HUES64 (cell line): Measurements from ENCODE around the gene GAD1. TPM values are rescaled to one million over a fixed set of nuclear protein-coding genes. Genes with fewer than 3 reads are reported as not detected.

ENCODE experiments used
- H3K27ac ChIP-seq: 2 replicates; pipeline ENCODE4 v1.7.0; 2013; ENCODE audit warnings: low read depth, low read length, inconsistent platforms
- H3K27me3 ChIP-seq: 2 replicates; pipeline ENCODE4 v1.6.1; 2013; ENCODE audit warnings: mild to moderate bottlenecking, low read length; ENCODE audit not compliant: insufficient read depth
- H3K36me3 ChIP-seq: 2 replicates; pipeline ENCODE4 v1.6.1; 2013; ENCODE audit warnings: mild to moderate bottlenecking, low read length; ENCODE audit not compliant: insufficient read depth
- H3K4me1 ChIP-seq: 2 replicates; pipeline ENCODE4 v1.6.1; 2013; ENCODE audit warnings: mild to moderate bottlenecking, low read length, moderate library complexity; ENCODE audit not compliant: insufficient read depth
- H3K4me3 ChIP-seq: 2 replicates; pipeline ENCODE4 v1.5.1; 2013; ENCODE audit warnings: mild to moderate bottlenecking, low read length, moderate library complexity
- H3K9ac ChIP-seq: 2 replicates; pipeline ENCODE4 v1.6.1; 2013; ENCODE audit warnings: mild to moderate bottlenecking, low read depth, low read length
- H3K9me3 ChIP-seq: 2 replicates; pipeline ENCODE4 v1.6.1; 2013; ENCODE audit warnings: low read depth, low read length; ENCODE audit not compliant: insufficient read depth
- WGBS: fragments of 150-250, 120-280 bp; methylation state at CpG from one replicate; pipeline ENCODE4 v1.1.7; 2013; ENCODE audit warnings: missing lambda C conversion rate; 5-methylcytosine and 5-hydroxymethylcytosine counted together
- polyA plus RNA-seq, 2 experiments: library from polyadenylated mRNA; stranded (reverse); fragments of 50-300 nt; gene quantifications; one replicate each; pipeline ENCODE4 v1.2.3, GENCODE V29; 2013

Gene GAD1
- polyA plus RNA-seq (2013, experiment 1 of 2), result 16.4 TPM
- polyA plus RNA-seq (2013, experiment 2 of 2), result 18.3 TPM

GRCh38 chr2:170816504-170817092 is at the start of gene GAD1:
TSS of gene GAD1 (plus strand) at chr2:170816887. CDS start at chr2:170818592, 1,705 bp downstream.
- H3K9ac ChIP-seq, result peak within 1 kb of the TSS; percentile 66; the same call in 1 of the 2 replicates
- H3K27me3 ChIP-seq, result peaks cover 88% of the 10 kb centered on the region
- H3K36me3 ChIP-seq, result no peaks in the 10 kb centered on the region
- H3K9me3 ChIP-seq, result no peaks in the 10 kb centered on the region
- H3K4me3 ChIP-seq, result peak within 1 kb of the TSS; percentile 72
- under 1% methylated on average over 48 of the region's 49 CpGs for WGBS
- no peak within 1 kb of the TSS for H3K27ac ChIP-seq
- peaks cover 45% of the 10 kb centered on the region for H3K4me1 ChIP-seq

- peak within 1 kb of the TSS; percentile 99 for H3K27ac ChIP-seq
- no peaks in the 10 kb centered on the region for H3K36me3 ChIP-seq
- H3K9me3 ChIP-seq, result no peaks in the 10 kb centered on the region
- H3K9ac ChIP-seq, result peak within 1 kb of the TSS; percentile 79
- H3K4me3 ChIP-seq, result peak within 1 kb of the TSS; percentile 91
- peaks cover 42% of the 10 kb centered on the region for H3K4me1 ChIP-seq
- peaks cover 3% of the 10 kb centered on the region; the same call in 1 of the 2 replicates for H3K27me3 ChIP-seq
- 16% methylated on average over 13 of the region's 13 CpGs for WGBS
These were observed 46.6 kb upstream of the GAD1 start, which contains the start of gene ERICH2 for GRCh38 chr2:170770008-170770605. TSS of gene ERICH2 (plus strand) at chr2:170770378. CDS start at chr2:170770682, 304 bp downstream.

- WGBS, result under 1% methylated on average over 59 of the region's 82 CpGs
- Histone ChIP-seq H3K4me3 (peak overlapping the region; percentile 91), H3K9me3 (no peaks in the 10 kb centered on the region), H3K27me3 (peaks cover 3% of the 10 kb centered on the region; the same call in 1 of the 2 replicates), H3K4me1 (peaks cover 36% of the 10 kb centered on the region), H3K9ac (peak overlapping the region; percentile 79), H3K27ac (peak overlapping the region; percentile 99), H3K36me3 (no peaks in the 10 kb centered on the region)
These were observed 45.9 kb upstream of the GAD1 start for GRCh38 chr2:170770606-170771420.

GRCh38 chr2:170771421-170771937 is 45.2 kb upstream of the GAD1 start:
- Histone ChIP-seq H3K27ac (no peak overlapping the region; the same call in 1 of the 2 replicates), H3K36me3 (no peaks in the 10 kb centered on the region), H3K9ac (peak overlapping the region; percentile 79), H3K9me3 (no peaks in the 10 kb centered on the region), H3K4me1 (peaks cover 30% of the 10 kb centered on the region), H3K4me3 (peak overlapping the region; percentile 79), H3K27me3 (peaks cover 3% of the 10 kb centered on the region; the same call in 1 of the 2 replicates)
- WGBS, result 7% methylated on average over 13 of the region's 15 CpGs

GRCh38 chr2:170772295-170772694 is 44.4 kb upstream of the GAD1 start:
- H3K9ac ChIP-seq, result no peak overlapping the region
- peaks cover 3% of the 10 kb centered on the region; the same call in 1 of the 2 replicates for H3K27me3 ChIP-seq

GRCh38 chr2:170774074-170774473 is 42.6 kb upstream of the GAD1 start:
- Histone ChIP-seq H3K9me3 (no peaks in the 10 kb centered on the region), H3K9ac (no peak overlapping the region), H3K27ac (no peak overlapping the region), H3K27me3 (peaks cover 3% of the 10 kb centered on the region; the same call in 1 of the 2 replicates), H3K4me1 (peaks cover 38% of the 10 kb centered on the region), H3K4me3 (no peak overlapping the region), H3K36me3 (no peaks in the 10 kb centered on the region)

More at GRCh38 chr2:170772295-170772694, 44.4 kb upstream of the GAD1 start:
- no peak overlapping the region for H3K27ac ChIP-seq
- H3K9me3 ChIP-seq, result no peaks in the 10 kb centered on the region
- no peaks in the 10 kb centered on the region for H3K36me3 ChIP-seq
- peaks cover 32% of the 10 kb centered on the region for H3K4me1 ChIP-seq
- H3K4me3 ChIP-seq, result peak overlapping the region; percentile 79

GRCh38 chr2:170778900-170779299 is 37.8 kb upstream of the GAD1 start:
- H3K9me3 ChIP-seq, result no peaks in the 10 kb centered on the region
- no peaks in the 10 kb centered on the region for H3K27me3 ChIP-seq
- H3K9ac ChIP-seq, result no peak overlapping the region
- no peak overlapping the region for H3K4me3 ChIP-seq
- peaks cover 19% of the 10 kb centered on the region for H3K4me1 ChIP-seq
- 85% methylated on average over 2 of the region's 2 CpGs for WGBS
- H3K36me3 ChIP-seq, result no peaks in the 10 kb centered on the region
- no peak overlapping the region for H3K27ac ChIP-seq

- 89% methylated on average over 1 of the region's 1 CpG for WGBS
- Histone ChIP-seq H3K9ac (no peak overlapping the region), H3K4me3 (no peak overlapping the region), H3K4me1 (peaks cover 19% of the 10 kb centered on the region), H3K27ac (no peak overlapping the region), H3K36me3 (no peaks in the 10 kb centered on the region), H3K27me3 (no peaks in the 10 kb centered on the region), H3K9me3 (no peaks in the 10 kb centered on the region)
These were observed 37.4 kb upstream of the GAD1 start for GRCh38 chr2:170779304-170779703.

- H3K4me3 ChIP-seq, result no peak overlapping the region
- H3K9me3 ChIP-seq, result no peaks in the 10 kb centered on the region
- no peak overlapping the region for H3K27ac ChIP-seq
- WGBS, result 90% methylated on average over 2 of the region's 2 CpGs
- no peaks in the 10 kb centered on the region for H3K36me3 ChIP-seq
- H3K27me3 ChIP-seq, result no peaks in the 10 kb centered on the region
- no peak overlapping the region for H3K9ac ChIP-seq
- H3K4me1 ChIP-seq, result peaks cover 8% of the 10 kb centered on the region
These were observed 34.0 kb upstream of the GAD1 start for GRCh38 chr2:170782673-170783072.

GRCh38 chr2:170783549-170783948 is 33.1 kb upstream of the GAD1 start:
- 95% methylated on average over 1 of the region's 1 CpG for WGBS
- Histone ChIP-seq H3K9ac (no peak overlapping the region), H3K36me3 (no peaks in the 10 kb centered on the region), H3K4me1 (peaks cover 5% of the 10 kb centered on the region; the same call in 1 of the 2 replicates), H3K27ac (no peak overlapping the region), H3K4me3 (no peak overlapping the region), H3K27me3 (no peaks in the 10 kb centered on the region), H3K9me3 (no peaks in the 10 kb centered on the region)

- no peak overlapping the region for H3K27ac ChIP-seq
- H3K9me3 ChIP-seq, result no peaks in the 10 kb centered on the region
- H3K27me3 ChIP-seq, result no peaks in the 10 kb centered on the region
- no peaks in the 10 kb centered on the region for H3K4me1 ChIP-seq
- no peak overlapping the region for H3K4me3 ChIP-seq
- no peaks in the 10 kb centered on the region for H3K36me3 ChIP-seq
- H3K9ac ChIP-seq, result no peak overlapping the region
These were observed 17.7 kb upstream of the GAD1 start for GRCh38 chr2:170798996-170799395.
